HepG2 (cell line): ENCODE measurements around the gene CCM2. TPM values are rescaled to one million over a fixed set of nuclear protein-coding genes. Genes with fewer than 3 reads are reported as not detected.

Source experiments
- ATAC-seq: fragments of 200-7000 bp; cut with Tn5 transposase; 3 replicates; pipeline ENCODE4 v1.9.1; 2020; ENCODE audit warnings: mild to moderate bottlenecking, moderate library complexity
- BruUV-seq: library from RNA; stranded (reverse); fragments of 400-500 nt; replicated peaks from 2 replicates; lab custom pipeline; 2021; lab: Mats Ljungman, UMichigan
- CTCF ChIA-PET: fragments of 300-600 bp; formaldehyde crosslinking; extraction: SDS; loops from one replicate; lab custom pipeline; 2021; ENCODE audit warnings: low total read pairs, inconsistent platforms, low intra/inter-chr PET ratio; lab: Yijun Ruan, JAX
- POLR2A ChIA-PET: fragments of 350-600 bp; sonication (Branson Sonifier 250); formaldehyde crosslinking; loops from one replicate; lab custom pipeline; 2020; ENCODE audit warnings: antibody characterized with exemption, inconsistent platforms; lab: Yijun Ruan, JAX
- DNase-seq: peaks from one replicate; pipeline ENCODE4 v3.0.0-alpha.2; 2015; ENCODE audit warnings: low spot score
- FAIRE-seq: peaks from 3 replicates; lab custom pipeline; 2011; peaks lifted over from hg19 to GRCh38; lab: Jason Lieb, UNC
- H2AFZ ChIP-seq: one replicate; pipeline ENCODE4 v1.6.1; 2011; ENCODE audit warnings: low read length, inconsistent platforms
- H3K27ac ChIP-seq: fragments of 300-600 bp; 3 replicates; pipeline ENCODE4 v1.8.0; 2011; ENCODE audit warnings: mixed run types, mild to moderate bottlenecking, mixed read lengths, low read length, inconsistent platforms; ENCODE audit not compliant: insufficient read depth; ENCODE audit errors: extremely low read length
- H3K27me3 ChIP-seq, 2 experiments: fragments of 200-600 bp in 1 of 2; 2 replicates in 1 of 2; 3 replicates in 1 of 2; pipeline versions ENCODE4 v1.6.0 to v1.8.0; 2011; ENCODE audit warnings: low read length in 2 of 2, mild to moderate bottlenecking in 2 of 2, moderate library complexity in 2 of 2, inconsistent platforms in 1 of 2; ENCODE audit not compliant: insufficient read depth in 2 of 2, control insufficient read depth in 1 of 2
- H3K36me3 ChIP-seq, 2 experiments: fragments of 200-600 bp in 1 of 2; replicated peaks in 1 of 2; 2 replicates in 1 of 2; 3 replicates in 1 of 2; pipeline versions ENCODE4 v1.5.1 to v1.8.0; 2011; ENCODE audit warnings: low read length in 2 of 2, inconsistent platforms in 1 of 2; ENCODE audit not compliant: insufficient read depth in 2 of 2, control insufficient read depth in 1 of 2
- H3K4me1 ChIP-seq: 2 replicates; pipeline ENCODE4 v1.5.1; 2012; ENCODE audit warnings: low read length, inconsistent platforms; ENCODE audit not compliant: insufficient read depth
- H3K4me2 ChIP-seq: 2 replicates; pipeline ENCODE4 v1.6.0; 2011; ENCODE audit warnings: low read depth, low read length, inconsistent platforms
- H3K4me3 ChIP-seq, 3 experiments: fragments of 200-600 bp in 1 of 3; sonication (generic), shearing (Covaris generic) in 1 of 3; replicated peaks in 1 of 3; 2 replicates each; pipeline ENCODE4 v1.5.1; 2011 to 2016; ENCODE audit warnings: low read length in 3 of 3, inconsistent platforms in 2 of 3, low read depth in 2 of 3, mild to moderate bottlenecking in 2 of 3, control low read depth in 1 of 3, mixed read lengths in 1 of 3; ENCODE audit not compliant: insufficient read depth in 1 of 3
- H3K79me2 ChIP-seq: one replicate; pipeline ENCODE4 v1.6.1; 2011; ENCODE audit warnings: low read length, inconsistent platforms; ENCODE audit not compliant: insufficient read depth
- H3K9ac ChIP-seq: 2 replicates; pipeline ENCODE4 v1.6.0; 2011; ENCODE audit warnings: mild to moderate bottlenecking, low read depth, low read length, inconsistent platforms; ENCODE audit not compliant: insufficient read depth
- H3K9me3 ChIP-seq: 2 replicates; pipeline ENCODE4 v1.5.1; 2012; ENCODE audit warnings: mild to moderate bottlenecking, low read length
- H4K20me1 ChIP-seq: 2 replicates; pipeline ENCODE4 v1.6.0; 2011; ENCODE audit warnings: inconsistent platforms, mild to moderate bottlenecking, low read length, moderate library complexity; ENCODE audit not compliant: insufficient read depth
- ATF6 ChIP-seq: sonication (generic); formaldehyde crosslinking; conservative IDR thresholded peaks from 2 replicates; pipeline ENCODE4 v1.4.0; 2020; ENCODE audit warnings: missing genetic modification reagents
- CSRNP1 ChIP-seq: sonication (generic); formaldehyde crosslinking; IDR thresholded peaks from 2 replicates; pipeline ENCODE4 v1.8.1; 2023; ENCODE audit warnings: mild to moderate bottlenecking, missing genetic modification reagents
- EZH2 ChIP-seq: conservative IDR thresholded peaks from 2 replicates; pipeline ENCODE4 v1.6.1; 2012; ENCODE audit warnings: mild to moderate bottlenecking, low read depth, low read length, moderate library complexity
- HHEX ChIP-seq: IDR thresholded peaks from 2 replicates; pipeline ENCODE4 v1.6.1; 2016; ENCODE audit warnings: control low read depth
- MEF2D ChIP-seq: sonication (generic); formaldehyde crosslinking; IDR thresholded peaks from 2 replicates; pipeline ENCODE4 v1.5.1; 2020; ENCODE audit warnings: mild to moderate bottlenecking, missing genetic modification reagents
- MLLT10 ChIP-seq: sonication (generic); formaldehyde crosslinking; IDR thresholded peaks from 2 replicates; pipeline ENCODE4 v1.4.0; 2020; ENCODE audit warnings: missing genetic modification reagents
- NFKB2 ChIP-seq: sonication (generic); formaldehyde crosslinking; IDR thresholded peaks from 2 replicates; pipeline ENCODE4 v1.4.0; 2020; ENCODE audit warnings: missing genetic modification reagents, borderline replicate concordance
- RFX3 ChIP-seq: IDR thresholded peaks from 2 replicates; pipeline ENCODE4 v1.6.1; 2016; ENCODE audit warnings: missing biosample characterization, missing genetic modification reagents
- SNAI1 ChIP-seq: sonication (generic); formaldehyde crosslinking; IDR thresholded peaks from 2 replicates; pipeline ENCODE4 v1.5.0; 2020; ENCODE audit warnings: mild to moderate bottlenecking, missing genetic modification reagents, borderline replicate concordance
- STAT5B ChIP-seq: sonication (generic); formaldehyde crosslinking; IDR thresholded peaks from 2 replicates; pipeline ENCODE4 v1.4.0; 2020; ENCODE audit warnings: missing genetic modification reagents
- TCF7L2 ChIP-seq: IDR thresholded peaks from 2 replicates; pipeline ENCODE4 v1.6.1; 2011; ENCODE audit warnings: mild to moderate bottlenecking, low read depth, low read length, moderate library complexity
- ZHX2 ChIP-seq, 2 experiments: sonication (generic) in 1 of 2; formaldehyde crosslinking in 1 of 2; IDR thresholded peaks; 2 replicates each; pipeline versions ENCODE4 v1.6.1 to v1.9.0; 2014 to 2022; ENCODE audit warnings: antibody characterized with exemption in 1 of 2, borderline replicate concordance in 1 of 2, inconsistent platforms in 1 of 2, low read depth in 1 of 2, missing genetic modification reagents in 1 of 2
- ZNF251 ChIP-seq: sonication (generic); formaldehyde crosslinking; IDR thresholded peaks from 2 replicates; pipeline ENCODE4 v1.9.0; 2021; ENCODE audit warnings: mild to moderate bottlenecking, missing genetic modification reagents
- ZNF326 ChIP-seq: sonication (generic); formaldehyde crosslinking; IDR thresholded peaks from 2 replicates; pipeline ENCODE4 v1.4.0; 2020; ENCODE audit warnings: missing genetic modification reagents, borderline replicate concordance
- ZNF567 ChIP-seq: sonication (generic); formaldehyde crosslinking; IDR thresholded peaks from 2 replicates; pipeline ENCODE4 v1.8.1; 2023; ENCODE audit warnings: mild to moderate bottlenecking, missing genetic modification reagents, borderline replicate concordance
- WGBS: methylation state at CpG from one replicate; pipeline ENCODE4 v1.1.6; 2017; ENCODE audit warnings: low lambda C conversion rate; 5-methylcytosine and 5-hydroxymethylcytosine counted together
- in situ Hi-C: cut with HindIII; loops from 2 replicates; pipeline ENCODE4 v1.10.0; 2017; ENCODE audit warnings: low pct_unique_long_range_greater_than_20kb; ENCODE audit not compliant: extremely low pct_ligation_motif_present
- intact Hi-C: fragments of 100-400 bp; cut with micrococcal nuclease; formaldehyde crosslinking; loops from one replicate; pipeline ENCODE4 v1.10.0; 2022; ENCODE audit not compliant: unreplicated experiment
- polyA plus RNA-seq, 8 experiments: library from polyadenylated mRNA; depleted of rRNA in 3 of 8; stranded (reverse) in 7 of 8; unstranded in 1 of 8; fragments of >200 nt; fragmentation: Illumina TruSeq in 4 of 8; extraction: Trizol in 4 of 8; gene quantifications; 2 replicates each; pipeline versions ENCODE4 v1.2.1 to v1.2.3, GENCODE V29; 2011 to 2016; ENCODE audit warnings: low read depth in 4 of 8, missing spikeins in 1 of 8, mixed read lengths in 1 of 8; ENCODE audit not compliant: insufficient read depth in 1 of 8
- total RNA-seq, 5 experiments: library from RNA; depleted of rRNA; stranded (reverse); fragments of >200 nt; fragmentation: Illumina TruSeq; extraction: Trizol; gene quantifications; 2 replicates each; pipeline ENCODE4 v1.2.3, GENCODE V29; 2016; ENCODE audit warnings: low read depth in 1 of 5

CCM2 gene
- total and polyA plus RNA-seq, 2 of the 13 experiments (the other 11 are each of a cell fraction or from before 2014, with no cell fraction given): 13.7 to 15.8 TPM

GRCh38 chr7:45080265-45080957, 80.4 kb downstream of the CCM2 start:
- no TSS peak for BruUV-seq
- intact Hi-C loops (no loop called here), in situ Hi-C loops (no loop called here)
- DNase-seq (no peak), ATAC-seq (peak; percentile 6; the same call in 2 of the 3 replicates), FAIRE-seq (no peak)
- WGBS: 32% methylated on average over 10 of the region's 17 CpGs
- Histone ChIP-seq H3K9ac (no peak overlapping the region), H3K4me2 (no peak overlapping the region), H3K4me1 (no peaks in the 10 kb centered on the region), H3K79me2 (no peaks in the 10 kb centered on the region), H3K27me3 (peaks cover 3 to 21% of the 10 kb centered on the region in 2 experiments; a peak in 4 of 5 replicates), H3K9me3 (no peaks in the 10 kb centered on the region), H3K36me3 (peaks cover 2 to 7% of the 10 kb centered on the region in 2 experiments; a peak in 2 of 5 replicates), H3K4me3 (no peak overlapping the region), H4K20me1 (no peaks in the 10 kb centered on the region), H2AFZ (no peak overlapping the region), H3K27ac (no peak overlapping the region)
- POLR2A ChIA-PET: no interaction called here
- CTCF ChIA-PET: no interaction called here
- TF ChIP-seq MEF2D (CRISPR knock-in tag) (no peak), EZH2 (no peak), ZHX2 (IDR thresholded peaks at IDR 0.05; ENCODE audit: low read depth) (no peak), ZHX2 (CRISPR knock-in tag; IDR thresholded peaks at IDR 0.05; ENCODE audit: borderline replicate concordance) (no peak), NFKB2 (CRISPR knock-in tag) (no peak), SNAI1 (no peak), ZNF567 (CRISPR knock-in tag) (no peak), HHEX (CRISPR knock-in tag) (no peak), ZNF326 (CRISPR knock-in tag) (no peak), STAT5B (no peak), RFX3 (no peak), ZNF251 (CRISPR knock-in tag) (no peak), ATF6 (CRISPR knock-in tag) (no peak), TCF7L2 (no peak), CSRNP1 (CRISPR knock-in tag) (no peak), MLLT10 (CRISPR knock-in tag) (no peak)
